ENCODE data around the gene ACOXL.

Gene ACOXL

DNA sequence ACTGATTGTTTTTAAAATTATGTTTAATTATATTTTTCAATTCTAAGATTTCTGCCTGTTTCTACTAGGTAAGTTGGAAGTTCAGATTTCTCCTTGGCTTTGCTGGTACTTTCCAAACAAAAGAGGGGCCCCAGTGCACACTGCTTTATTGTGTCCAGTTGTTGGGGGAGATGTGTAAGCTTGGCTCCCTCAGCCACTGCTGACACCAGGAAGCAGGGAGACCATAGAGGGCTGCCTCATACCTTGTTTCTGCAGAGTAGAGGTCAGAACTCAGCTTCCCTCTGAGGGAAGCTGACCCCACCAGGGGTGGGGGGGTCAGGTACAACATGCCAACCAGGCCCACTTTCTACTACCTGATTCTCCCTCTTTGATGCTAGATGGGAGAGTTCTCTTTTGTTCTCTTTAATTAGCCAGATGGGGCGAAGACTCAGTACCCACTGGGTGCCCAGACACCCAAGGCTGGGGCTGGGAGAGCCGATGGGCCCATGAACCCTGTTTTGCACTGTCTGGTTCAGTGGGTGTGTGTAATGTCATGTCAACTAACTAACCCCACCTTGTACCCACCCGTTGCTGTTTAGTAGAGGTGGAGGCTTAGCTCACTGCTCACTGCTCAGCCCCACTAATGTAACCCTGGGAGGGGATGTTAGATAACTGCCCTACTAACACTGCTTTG lies 403.0 kb downstream of the ACOXL start:
- no peak for DNase-seq (ENCODE audit: low read depth in 3 of 3)

DNA sequence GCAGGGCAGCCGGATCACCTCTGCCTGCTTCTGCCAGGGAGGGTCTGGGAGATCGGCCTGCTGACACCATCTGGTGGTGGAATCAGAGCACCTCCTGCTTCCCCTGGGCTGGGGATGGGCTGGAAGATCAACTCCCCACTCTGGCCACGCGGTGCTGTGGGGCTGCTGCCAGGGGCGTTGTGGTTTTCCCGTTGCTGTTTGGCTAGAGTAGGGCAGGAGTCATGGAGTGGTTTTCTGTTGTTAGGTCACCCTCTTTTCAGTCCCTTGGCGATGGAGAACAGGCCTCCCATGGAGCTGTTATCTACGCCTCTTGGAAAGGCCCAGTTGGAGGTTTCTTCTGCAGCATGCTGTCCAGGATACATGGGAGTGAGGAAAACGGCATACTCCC lies 403.5 kb downstream of the ACOXL start:
- DNase-seq (ENCODE audit: low read depth in 3 of 3) = no peak

DNA sequence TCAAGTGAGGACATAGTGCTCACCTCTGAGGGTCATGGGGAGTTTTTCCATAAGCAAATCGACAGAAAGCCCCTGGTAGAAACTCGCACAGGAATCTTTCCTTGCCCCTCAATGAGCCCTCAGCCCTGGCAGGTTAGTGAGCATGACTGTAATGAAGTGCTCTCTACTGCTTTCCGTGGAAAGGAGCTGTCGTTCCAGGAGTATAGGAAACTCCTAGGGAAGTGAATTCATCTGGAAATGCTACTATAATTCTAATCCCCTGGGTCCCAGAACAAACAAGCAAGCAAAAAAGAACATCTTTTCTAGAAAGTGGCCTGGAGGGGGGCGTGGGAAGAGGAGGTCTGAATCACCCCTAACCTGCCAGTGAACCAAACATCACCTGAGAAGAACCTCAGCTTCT lies 406.5 kb downstream of the ACOXL start:
- no peak for DNase-seq (ENCODE audit: low read depth in 3 of 3)

DNA sequence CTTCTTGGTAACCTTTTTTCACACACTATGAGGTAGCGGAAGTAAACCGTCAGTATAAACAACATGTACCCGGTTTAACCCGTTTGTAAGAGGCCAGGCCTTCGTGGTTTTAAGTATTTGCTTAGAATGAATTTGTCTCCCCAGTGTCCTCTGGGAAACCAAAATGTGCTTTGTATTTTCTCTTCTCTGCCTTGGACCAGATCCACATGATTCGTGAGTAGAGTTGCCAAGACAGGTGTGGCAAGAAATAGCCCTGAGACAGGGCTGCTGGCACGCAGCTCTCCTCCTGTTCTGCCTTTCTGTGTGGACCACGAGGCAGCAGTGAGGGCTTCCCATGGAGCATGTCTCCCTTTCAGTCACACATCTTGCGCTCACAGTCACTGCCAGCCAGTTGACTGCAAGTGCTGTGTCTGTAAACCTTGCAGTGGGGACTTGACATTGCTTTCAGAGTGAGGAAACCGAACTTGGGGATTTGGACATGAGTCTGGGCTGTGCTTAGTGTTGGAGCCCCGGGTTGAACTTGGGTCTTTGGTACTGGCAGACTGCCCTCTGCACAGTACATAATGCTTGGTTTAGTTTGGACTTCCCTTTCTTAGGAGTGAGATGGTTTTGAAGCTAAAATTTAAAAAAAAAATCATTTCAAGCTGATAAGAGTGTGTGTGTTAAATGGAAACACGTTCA lies 407.4 kb downstream of the ACOXL start:
- no peak for DNase-seq (ENCODE audit: low read depth in 3 of 3)

DNA sequence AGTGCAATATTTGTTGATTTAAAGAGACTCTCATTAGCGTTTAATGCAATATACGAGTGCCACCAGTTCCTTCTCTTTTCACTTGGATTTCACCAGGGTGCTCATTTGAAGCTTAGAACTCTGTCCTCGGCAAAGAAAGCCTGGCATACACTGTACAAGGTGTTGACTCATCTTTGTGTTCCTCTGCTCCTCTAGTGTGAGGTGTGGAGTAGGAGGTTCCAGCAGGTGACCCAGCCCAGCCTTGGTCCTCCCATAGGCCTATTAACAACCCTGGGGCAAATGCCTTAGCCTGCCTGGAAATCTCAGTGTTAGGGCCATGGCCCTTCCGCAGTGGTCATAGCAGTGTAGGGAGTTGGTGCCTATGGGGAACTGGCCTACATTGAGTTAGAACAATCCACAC lies 408.4 kb downstream of the ACOXL start:
- no peak for DNase-seq (ENCODE audit: low read depth in 3 of 3)

DNA sequence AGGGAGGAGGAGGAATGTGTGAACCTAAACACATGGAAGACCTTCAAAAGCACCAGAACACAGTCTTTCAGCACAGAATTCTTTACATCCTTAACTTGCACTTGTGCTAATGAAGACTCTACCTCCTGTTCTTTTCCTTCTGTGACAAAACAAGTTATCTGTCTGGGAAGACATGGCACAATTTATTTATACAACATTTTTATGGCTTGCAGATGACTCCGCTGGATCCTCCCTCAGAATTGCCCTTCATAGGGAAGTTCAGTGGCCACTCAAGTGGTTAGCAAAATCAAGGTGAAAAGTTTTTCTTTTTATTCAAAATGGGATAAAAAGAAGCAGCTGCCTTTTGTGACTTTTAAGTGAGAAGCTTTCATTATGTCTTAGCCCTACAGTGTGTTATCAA lies 409.7 kb downstream of the ACOXL start:
- no peak for DNase-seq (ENCODE audit: low read depth in 3 of 3)

DNA sequence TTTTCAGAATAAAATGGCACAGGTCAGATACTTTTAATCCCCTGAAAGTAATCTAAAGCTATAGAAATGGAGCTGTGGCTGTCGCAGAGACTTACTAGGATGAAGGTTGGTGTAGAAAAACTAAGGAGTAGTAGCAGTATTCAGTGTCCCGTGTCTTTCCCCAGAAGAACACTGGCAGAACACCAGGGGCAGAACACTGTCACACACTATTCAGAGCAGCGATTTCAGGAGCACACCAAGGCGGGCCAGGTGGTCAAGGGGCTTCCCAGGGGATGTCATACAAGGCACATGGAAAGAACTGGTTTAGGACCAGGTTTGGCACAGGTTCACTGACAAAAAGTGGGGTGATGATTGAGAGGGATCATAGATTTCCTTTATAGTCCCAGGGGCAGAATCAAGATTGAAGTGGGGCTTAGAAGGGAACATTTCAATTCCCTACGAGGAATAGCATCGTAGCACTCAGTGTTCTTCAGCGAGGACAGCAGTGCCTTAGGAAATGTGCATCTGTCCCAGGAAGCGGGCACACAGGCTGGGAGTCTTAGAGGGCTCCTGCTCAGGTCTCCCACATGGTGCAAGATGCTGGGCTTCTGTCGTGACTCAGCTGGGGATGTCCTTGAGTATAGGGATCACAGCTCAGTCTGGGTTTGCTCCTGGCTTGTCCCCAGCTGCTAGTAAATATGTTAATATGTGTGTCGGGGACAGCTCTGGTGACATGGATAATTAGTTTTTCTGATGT lies 410.9 kb downstream of the ACOXL start:
- DNase-seq (ENCODE audit: low read depth in 3 of 3) = no peak

DNA sequence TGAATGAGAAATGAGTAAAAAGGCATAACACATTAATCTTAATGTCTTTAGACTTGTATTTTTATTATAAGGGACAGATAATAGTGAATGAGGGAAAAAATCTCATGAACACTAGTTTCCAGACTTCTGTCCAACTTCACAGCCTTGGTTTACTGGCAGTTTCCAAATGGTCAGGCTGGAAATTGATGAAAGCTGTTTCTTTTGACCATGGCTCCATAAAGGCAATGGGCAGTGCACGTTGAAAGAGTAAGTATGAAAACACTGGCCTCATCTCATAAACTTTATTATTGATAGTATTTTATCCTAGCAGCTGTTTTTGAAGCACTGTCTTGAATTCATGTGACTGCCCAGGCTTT lies 411.4 kb downstream of the ACOXL start:
- DNase-seq (ENCODE audit: low read depth in 3 of 3) = no peak

DNA sequence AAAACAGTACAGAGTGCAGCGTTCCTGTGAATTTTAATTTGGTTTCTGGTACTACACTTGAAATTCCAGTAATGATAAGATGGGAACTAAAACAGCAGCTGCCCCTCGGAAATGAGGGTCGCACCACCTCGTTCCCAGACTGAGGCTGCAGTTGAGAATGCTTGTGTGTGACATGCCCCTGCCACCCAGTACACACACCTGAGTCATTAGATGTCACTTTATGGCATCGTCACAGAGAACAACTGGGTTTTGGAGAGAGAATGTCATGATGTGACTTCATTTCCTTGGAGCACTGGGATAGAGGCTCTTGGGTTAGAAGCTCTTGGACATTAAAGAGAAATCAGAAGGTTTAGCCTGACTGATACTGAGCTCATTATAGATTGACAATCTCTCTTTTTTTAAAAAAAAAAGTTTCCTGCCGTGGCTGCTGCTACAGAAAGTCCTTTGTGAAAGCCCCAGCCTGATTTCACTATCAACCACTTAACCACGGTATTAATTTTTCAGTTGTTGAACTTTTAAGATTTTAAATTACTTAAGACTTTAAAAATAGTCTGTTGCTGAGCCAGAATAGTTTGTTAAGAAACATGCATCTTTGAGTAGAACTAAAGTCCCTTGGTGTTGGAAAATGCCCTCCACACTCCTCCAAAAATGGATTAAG lies 412.9 kb downstream of the ACOXL start:
- DNase-seq (ENCODE audit: low read depth in 3 of 3) = no peak

DNA sequence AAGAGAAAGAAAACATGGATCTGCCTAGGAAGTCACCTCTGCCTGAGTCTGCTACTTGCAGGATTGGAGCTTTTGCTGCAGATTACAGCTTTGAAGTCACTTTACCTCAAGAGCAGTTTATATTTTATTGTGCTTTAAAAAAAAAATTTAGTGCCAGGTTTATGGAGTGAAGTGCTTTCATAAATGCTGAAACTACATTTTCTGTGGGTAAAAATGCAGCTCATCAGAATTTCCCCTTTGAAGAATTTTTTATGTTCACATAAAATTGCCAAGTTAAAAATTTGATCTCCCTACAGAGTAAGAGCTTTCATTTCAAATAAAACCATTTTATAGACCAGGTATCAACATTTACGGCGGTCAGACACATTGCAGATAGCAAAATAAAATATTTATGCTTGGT lies 413.6 kb downstream of the ACOXL start:
- no peak for DNase-seq (ENCODE audit: low read depth in 3 of 3)

DNA sequence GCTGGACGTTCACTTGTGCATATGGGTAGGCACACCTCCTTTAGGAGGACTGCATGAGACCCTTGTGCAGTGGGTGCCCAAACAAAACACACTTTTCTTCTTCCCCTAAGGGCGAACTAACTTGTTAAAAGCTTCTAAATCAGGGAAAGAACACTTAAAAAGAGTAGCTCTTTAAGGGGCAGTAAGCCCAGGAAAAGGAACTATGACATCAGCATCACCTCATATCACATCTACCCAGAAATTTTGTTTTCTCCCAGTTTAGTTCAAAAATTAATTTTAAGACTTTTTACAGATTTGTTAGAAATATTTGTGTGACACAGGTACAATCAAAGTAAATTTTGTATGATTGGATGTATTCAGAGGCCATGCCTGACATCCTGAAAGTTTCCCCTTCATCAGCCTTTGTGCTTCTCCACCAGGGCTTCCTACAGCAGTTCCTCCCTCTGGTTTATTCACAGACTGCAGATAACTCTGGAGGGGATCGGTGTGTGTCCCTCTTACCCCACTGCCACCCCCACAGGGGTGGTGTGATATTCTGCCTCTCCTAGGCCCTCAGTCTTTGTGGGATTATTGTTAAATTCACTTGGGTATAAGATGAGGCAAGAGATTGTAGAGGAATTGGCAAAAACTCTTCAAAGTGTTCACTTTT lies 416.0 kb downstream of the ACOXL start:
- DNase-seq (ENCODE audit: low read depth in 3 of 3) = no peak

DNA sequence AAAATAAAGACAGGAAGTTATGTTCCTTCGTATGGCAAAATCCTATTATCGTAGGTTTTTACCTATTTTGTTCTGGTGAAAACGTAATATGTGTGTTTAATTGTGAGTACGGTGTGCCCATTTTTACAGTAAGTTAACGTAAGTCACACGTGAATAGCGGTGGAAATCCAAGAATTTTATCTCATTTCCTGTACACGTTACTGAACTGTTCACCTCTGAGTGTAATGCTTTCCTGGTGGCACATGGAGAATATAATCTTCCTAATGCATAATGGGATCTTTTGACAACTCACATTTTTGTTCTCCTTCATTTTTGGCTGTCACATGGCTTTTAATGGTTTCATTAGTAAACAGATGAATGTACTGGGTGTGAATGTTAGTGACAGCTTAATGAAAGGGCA lies 416.6 kb downstream of the ACOXL start:
- DNase-seq (ENCODE audit: low read depth in 3 of 3) = no peak

DNA sequence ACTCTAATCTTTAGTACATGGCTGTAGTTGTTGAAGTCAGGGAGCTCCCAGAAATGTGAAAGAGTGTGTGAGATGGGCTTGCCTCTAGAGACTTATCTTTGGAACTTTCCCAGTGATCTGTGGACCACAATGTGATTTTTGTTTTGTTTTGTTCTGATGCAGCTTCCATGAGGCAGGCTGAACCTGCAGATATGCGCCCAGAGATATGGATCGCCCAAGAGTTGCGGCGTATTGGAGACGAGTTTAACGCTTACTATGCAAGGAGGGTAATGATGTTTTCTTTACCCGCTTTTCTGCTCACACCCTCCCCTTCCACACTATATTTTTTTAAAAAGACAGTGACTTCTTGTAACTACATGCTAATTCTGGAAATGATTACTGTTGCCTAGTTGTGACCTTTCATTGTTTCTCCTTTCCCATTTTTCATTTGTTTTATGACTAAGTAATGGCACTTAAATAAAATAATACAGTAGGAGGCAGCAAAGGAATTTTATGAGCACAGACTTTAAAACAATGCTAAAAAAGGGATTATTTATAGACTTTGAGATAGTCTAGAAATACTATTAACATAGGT lies 417.6 kb downstream of the ACOXL start:
- no peak for DNase-seq (ENCODE audit: low read depth in 3 of 3)

DNA sequence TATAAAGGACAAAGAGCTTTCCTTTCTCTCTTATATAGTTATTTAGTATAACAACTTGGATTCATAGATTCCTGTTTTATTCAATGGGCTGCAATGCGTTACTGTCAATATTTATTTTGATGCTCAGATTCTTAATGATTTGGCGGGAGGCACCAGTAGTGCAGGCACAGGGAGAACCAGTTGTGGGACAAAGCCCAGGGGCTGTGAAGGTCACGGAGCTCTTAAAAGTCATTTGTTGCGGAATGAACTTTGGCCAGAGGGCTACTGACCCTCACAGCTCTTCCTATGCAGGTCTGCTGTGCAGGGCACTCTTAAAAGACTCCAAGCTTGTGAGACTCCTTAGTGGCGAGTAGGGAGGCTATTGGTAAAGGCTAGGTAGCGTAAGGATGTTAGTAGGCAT lies 422.4 kb downstream of the ACOXL start:
- DNase-seq (ENCODE audit: low read depth in 3 of 3) = no peak

DNA sequence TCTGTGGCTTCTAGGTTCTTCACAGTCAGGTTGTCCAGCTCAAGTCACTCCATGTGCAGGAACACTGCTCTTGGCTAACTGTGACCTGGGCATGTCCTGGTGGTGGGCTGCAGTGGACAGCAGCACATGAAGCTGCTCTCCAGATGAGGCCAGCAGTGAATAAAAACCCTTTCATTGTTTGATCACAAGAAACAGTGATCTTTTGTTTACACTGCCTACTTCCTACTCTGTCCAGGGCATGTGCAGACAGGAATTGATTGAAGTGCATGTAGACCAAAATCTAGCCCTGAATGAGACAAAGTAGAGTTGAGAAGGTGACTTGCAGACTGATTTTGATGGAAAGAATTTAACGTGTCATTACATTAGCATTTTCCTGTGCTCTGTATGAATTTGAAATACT lies 423.2 kb downstream of the ACOXL start:
- no peak for DNase-seq (ENCODE audit: low read depth in 3 of 3)

DNA sequence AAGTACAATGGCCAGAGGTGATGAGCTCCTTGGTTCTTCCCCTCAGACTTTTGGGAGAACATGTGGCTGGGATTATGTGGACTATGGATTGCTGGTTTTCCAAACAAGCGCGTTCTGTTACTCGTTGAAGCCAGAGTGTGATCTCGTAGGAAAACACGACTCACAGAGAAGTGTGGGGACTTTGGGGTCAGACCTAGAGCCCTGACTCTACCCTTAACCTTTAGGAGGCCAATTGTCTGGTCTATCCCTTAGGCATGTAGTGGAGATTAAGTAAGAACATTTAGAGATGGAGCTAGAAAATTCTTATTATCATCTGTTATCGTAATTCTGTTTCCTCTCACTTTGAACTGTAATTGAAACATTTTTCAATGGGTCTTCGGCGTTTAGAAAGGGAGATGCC lies 424.2 kb downstream of the ACOXL start:
- no peak for DNase-seq (ENCODE audit: low read depth in 3 of 3)

DNA sequence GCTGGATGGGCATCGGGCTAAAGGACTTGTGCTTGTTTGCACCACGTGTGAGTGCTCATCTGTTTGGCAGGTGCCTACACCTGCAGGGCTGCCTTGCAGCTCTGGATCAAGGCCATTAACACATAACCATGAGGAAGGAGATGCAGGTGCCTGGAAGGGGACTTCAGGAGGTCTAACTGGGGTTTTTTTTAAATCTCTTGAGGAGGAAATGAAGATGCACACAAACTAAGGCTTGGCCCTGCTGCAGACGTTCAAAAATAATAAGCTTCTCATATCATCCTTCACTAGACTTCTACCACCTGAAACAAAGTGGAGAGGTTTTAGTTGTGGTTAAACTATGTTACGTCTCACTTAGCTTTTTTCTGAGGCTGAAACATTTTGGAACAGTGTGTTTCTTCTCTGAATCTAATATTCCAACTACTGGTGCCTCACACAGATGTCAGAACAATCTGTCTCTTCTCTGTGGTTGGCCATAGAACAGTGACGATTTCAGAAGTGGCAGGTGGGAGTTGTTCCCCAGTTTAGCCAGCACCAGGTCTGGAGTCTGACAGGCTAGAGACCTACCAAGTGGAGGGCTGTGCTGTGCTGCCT lies 424.8 kb downstream of the ACOXL start:
- DNase-seq (ENCODE audit: low read depth in 3 of 3) = no peak

DNA sequence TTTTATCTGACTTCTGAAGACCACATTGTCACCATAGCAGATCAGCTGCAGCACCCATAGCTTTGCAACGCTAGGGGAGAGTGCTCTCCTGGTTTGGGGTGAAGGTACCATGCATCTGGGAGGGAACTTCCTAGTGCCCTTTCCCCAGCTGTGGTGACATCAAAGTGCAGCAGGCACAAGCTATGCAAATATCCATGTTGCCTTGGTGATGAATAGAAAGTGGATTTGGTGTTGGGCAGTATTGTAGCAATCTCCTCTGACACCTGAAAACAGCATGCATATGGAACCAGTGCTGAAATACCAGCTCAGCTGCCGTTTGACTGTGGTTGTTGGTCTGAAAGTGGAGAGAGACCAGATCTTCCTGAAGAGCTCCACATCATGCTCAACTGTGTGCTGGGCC lies 425.4 kb downstream of the ACOXL start:
- DNase-seq (ENCODE audit: low read depth in 3 of 3) = no peak

DNA sequence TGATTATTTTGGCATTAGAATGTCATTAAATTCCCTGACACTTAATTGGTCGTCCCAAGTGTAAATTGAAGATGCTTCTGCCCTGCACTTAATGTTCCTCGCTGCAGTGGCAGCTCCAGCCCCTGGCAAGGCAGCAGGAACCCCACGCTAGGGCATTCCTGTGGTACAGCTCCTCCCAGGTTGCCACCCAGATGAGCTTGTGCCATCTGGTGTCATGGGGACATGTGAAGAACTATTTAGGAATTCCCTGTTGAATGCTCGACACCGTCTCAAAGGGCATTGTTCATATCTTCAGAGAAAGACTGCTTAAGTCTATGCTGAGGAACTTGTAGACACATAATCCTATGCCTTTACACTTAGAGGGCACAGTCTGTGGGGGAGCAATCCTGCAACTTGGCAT lies 427.3 kb downstream of the ACOXL start:
- DNase-seq (ENCODE audit: low read depth in 3 of 3) = no peak

DNA sequence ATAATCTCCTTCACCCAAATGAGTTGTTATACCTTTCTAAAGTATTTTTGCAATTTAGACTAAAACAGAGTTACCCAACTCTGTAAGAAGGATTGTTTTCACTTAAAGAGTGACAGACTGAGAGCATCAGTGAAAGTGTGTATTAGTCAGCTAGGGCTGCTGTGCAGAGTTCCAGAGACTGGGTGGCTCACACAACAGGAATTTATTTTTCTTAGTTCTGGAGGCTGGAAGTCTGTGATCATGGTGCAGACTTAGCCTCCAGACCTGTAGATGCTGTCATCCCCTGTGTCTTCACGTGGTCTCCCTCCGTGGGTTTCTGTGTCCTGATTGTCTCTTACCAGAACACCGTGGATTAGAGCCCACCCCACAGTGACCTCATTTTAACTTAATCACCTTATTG lies 428.4 kb downstream of the ACOXL start:
- no peak for DNase-seq (ENCODE audit: low read depth in 3 of 3)

DNA sequence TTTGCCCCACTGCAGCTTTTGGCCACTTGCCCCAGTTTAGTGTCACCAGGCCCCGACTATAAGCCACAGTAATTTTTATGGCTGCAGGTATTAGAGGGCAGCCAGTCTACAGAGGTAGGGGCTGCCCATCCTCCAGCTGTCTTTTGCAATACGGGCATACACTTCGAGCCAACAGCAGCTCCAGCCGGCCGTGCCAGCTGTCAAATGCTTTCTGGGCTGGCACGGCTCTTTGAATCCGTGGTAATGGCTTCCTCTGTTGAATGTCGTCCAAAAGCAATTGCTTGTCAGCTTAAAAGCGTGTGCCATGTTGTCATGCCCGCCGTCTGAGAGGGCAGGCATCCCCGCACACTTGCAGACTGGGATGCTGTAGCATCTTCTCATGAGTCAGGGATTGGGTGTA lies 429.6 kb downstream of the ACOXL start:
- no peak for DNase-seq (ENCODE audit: low read depth in 3 of 3)
